ENCODE measurements around the gene TMEM169. TPM values are rescaled to one million over a fixed set of nuclear protein-coding genes. Genes with fewer than 3 reads are reported as not detected.

TMEM169 gene
- total RNA-seq, 2 experiments from 2014 or later = 0.27 to 0.53 TPM

DNA sequence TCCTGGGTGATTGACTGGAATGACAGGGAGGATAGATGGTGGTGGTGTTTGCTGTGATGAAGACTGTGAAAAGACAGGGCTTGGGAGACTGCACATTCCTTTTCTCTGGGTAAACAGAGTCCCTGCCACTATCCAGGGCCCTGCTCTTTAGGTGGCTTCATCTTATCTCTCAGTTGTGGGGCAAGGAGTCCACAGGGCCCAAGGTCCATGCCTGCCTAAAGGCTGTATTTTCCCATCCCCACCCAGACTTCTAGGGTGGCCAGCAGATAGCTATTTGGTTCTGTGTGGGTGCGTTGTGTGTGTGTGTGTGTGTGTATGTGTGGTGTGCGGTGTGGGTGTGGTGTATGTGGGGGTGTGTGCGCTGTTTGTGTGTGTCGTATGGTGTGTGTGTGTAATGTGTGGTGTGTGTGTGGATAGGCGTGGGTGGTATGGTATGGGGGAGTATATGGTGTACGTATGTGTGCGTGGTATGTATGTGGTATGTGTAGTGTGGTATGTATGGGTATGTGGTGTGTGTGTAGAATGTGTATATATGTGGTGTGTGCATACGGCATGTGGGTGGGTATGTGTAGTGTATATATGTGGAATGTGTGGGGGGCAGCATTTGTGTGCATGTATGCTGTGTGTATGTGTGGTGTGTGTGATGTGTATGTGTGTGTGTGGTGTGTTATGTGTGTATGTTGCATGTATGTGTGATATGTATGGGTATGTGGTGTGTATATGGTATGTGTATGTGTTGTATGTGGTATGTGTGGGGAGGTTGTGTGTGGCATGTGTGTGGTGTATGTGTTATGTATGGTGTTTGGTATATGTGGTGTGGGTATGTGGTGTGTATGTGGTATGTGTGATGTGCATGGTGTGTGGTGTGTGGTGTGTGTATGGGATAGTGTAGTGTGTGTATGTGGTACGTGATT, 17.0 kb downstream of the TMEM169 start:
- ChIA-PET POLR2A (interaction anchor here (1.5 kb wide), 1 partner anchor 10 kb away, joined by 4 read pairs; no protein-coding TSS in a partner anchor), CTCF (no interaction called here)
- H3K4me1 ChIP-seq (ENCODE audit: insufficient read depth, low read length) = no peaks in the 10 kb centered on the region
- no peak overlapping the region for H3K27ac ChIP-seq (ENCODE audit: low read depth in 1 of 2, low read length in 2 of 2)
- intact Hi-C loops (cut with DNase I, micrococcal nuclease) = no loop called here
- H3K36me3 ChIP-seq (ENCODE audit: insufficient read depth, low read length) = peaks cover 20% of the 10 kb centered on the region
- Mint-ChIP-seq H3K27me3 (no peaks in the 10 kb centered on the region), H3K27ac (no peak overlapping the region), H3K4me3 (no peak overlapping the region), H3K9me3 (no peaks in the 10 kb centered on the region), H3K36me3 (ENCODE audit: low read depth) (peaks cover 27% of the 10 kb centered on the region), H3K4me1 (ENCODE audit: low read depth) (no peaks in the 10 kb centered on the region)
- H3K4me3 ChIP-seq (ENCODE audit: low read length) = no peak overlapping the region
- H3K27me3 ChIP-seq (ENCODE audit: control insufficient read depth in 1 of 2, insufficient read depth in 2 of 2, low read length in 2 of 2) = no peaks in the 10 kb centered on the region
- H3K9me3 ChIP-seq (ENCODE audit: control insufficient read depth in 1 of 2, insufficient read depth in 1 of 2, low read length in 2 of 2) = no peaks in the 10 kb centered on the region
- DNase-seq = no peak
- no peak for TF ChIP-seq CTCF (IDR thresholded peaks at IDR 0.05)
- no peak for ATAC-seq (ENCODE audit: poor library complexity)

DNA sequence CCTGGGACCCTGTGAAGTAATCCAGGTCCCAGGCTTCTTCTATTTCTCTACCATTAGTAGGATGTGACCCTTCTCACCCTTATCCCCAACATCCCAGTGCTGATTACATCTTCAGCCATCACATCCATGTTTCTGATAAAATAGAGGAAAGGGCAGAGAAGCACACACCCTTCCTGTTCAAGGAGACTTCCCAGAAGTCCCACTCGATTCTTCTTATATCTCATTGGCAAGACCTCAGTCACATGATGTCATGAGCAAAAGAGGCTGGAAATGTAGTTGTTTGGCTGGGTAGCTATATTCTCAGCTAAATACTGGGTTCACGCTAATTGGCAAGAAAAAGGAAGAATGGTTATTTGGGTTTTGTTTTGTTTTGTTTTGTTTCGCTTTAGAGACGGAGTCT, 19.4 kb downstream of the TMEM169 start:
- no peaks in the 10 kb centered on the region for H3K9me3 Mint-ChIP-seq
- no peak overlapping the region for H3K4me3 Mint-ChIP-seq
- H3K9me3 ChIP-seq (ENCODE audit: control insufficient read depth in 1 of 2, insufficient read depth in 1 of 2, low read length in 2 of 2) = no peaks in the 10 kb centered on the region
- CTCF ChIA-PET = no interaction called here
- ATAC-seq (ENCODE audit: poor library complexity) (no peak), DNase-seq (no peak)
- POLR2A ChIA-PET = no interaction called here
- H3K4me3 ChIP-seq (ENCODE audit: low read length) = no peak overlapping the region
- H3K27ac ChIP-seq (ENCODE audit: low read depth in 1 of 2, low read length in 2 of 2) = no peak overlapping the region
- no peaks in the 10 kb centered on the region for H3K4me1 Mint-ChIP-seq (ENCODE audit: low read depth)
- no peaks in the 10 kb centered on the region for H3K27me3 Mint-ChIP-seq
- peaks cover 17% of the 10 kb centered on the region for H3K36me3 ChIP-seq (ENCODE audit: insufficient read depth, low read length)
- no peak for TF ChIP-seq CTCF (IDR thresholded peaks at IDR 0.05)
- H3K4me1 ChIP-seq (ENCODE audit: insufficient read depth, low read length) = no peaks in the 10 kb centered on the region
- H3K27ac Mint-ChIP-seq = no peak overlapping the region
- H3K27me3 ChIP-seq (ENCODE audit: control insufficient read depth in 1 of 2, insufficient read depth in 2 of 2, low read length in 2 of 2) = no peaks in the 10 kb centered on the region
- intact Hi-C loops (cut with DNase I, micrococcal nuclease) = no loop called here
- H3K36me3 Mint-ChIP-seq (ENCODE audit: low read depth) = peaks cover 22% of the 10 kb centered on the region

DNA sequence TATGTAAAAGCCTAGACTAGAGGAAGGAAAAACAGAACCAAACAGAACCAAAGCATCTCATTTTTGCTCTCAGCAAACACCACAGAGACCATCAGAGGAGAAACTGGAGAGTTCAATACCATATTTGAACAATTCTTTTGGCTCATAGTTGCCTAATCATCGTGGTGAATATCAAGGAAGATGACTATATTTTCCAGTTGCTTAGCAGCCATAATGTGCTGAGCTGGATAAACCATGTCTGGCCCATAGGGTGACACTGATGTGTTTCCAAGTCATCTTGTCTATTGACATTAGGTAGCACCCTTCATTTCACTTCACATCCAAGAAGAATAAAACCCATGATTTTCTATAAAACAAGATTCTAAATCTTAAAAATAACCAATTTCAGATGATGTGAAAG, 21.5 kb downstream of the TMEM169 start:
- Mint-ChIP-seq H3K36me3 (ENCODE audit: low read depth) (peaks cover 17% of the 10 kb centered on the region), H3K4me3 (no peak overlapping the region), H3K4me1 (ENCODE audit: low read depth) (no peaks in the 10 kb centered on the region), H3K27ac (no peak overlapping the region), H3K9me3 (no peaks in the 10 kb centered on the region), H3K27me3 (no peaks in the 10 kb centered on the region)
- ChIA-PET POLR2A (interaction anchor here (0.6 kb wide), 1 partner anchor 34 kb away, joined by 3 read pairs; no protein-coding TSS in a partner anchor), CTCF (no interaction called here)
- no peaks in the 10 kb centered on the region for H3K27me3 ChIP-seq (ENCODE audit: control insufficient read depth in 1 of 2, insufficient read depth in 2 of 2, low read length in 2 of 2)
- TF ChIP-seq CTCF (IDR thresholded peaks at IDR 0.05) = no peak
- intact Hi-C loops (cut with DNase I, micrococcal nuclease) = no loop called here
- no peak overlapping the region for H3K27ac ChIP-seq (ENCODE audit: low read depth in 1 of 2, low read length in 2 of 2)
- H3K4me3 ChIP-seq (ENCODE audit: low read length) = no peak overlapping the region
- no peak for ATAC-seq (ENCODE audit: poor library complexity)
- DNase-seq = no peak
- peaks cover 2% of the 10 kb centered on the region for H3K4me1 ChIP-seq (ENCODE audit: insufficient read depth, low read length)
- no peaks in the 10 kb centered on the region for H3K9me3 ChIP-seq (ENCODE audit: control insufficient read depth in 1 of 2, insufficient read depth in 1 of 2, low read length in 2 of 2)
- peaks cover 16% of the 10 kb centered on the region for H3K36me3 ChIP-seq (ENCODE audit: insufficient read depth, low read length)
